Pancreas (tissue), 10 donors: Measurements from ENCODE around the gene ZNF543. TPM values are rescaled to one million over a fixed set of nuclear protein-coding genes. Genes with fewer than 3 reads are reported as not detected.

ENCODE experiments used
- ATAC-seq, 4 donors: fragments of 200-7000 bp; cut with Tn5 transposase; one replicate each; pipeline versions ENCODE4 v1.8.0 to v1.9.1; 2020; ENCODE audit warnings: mild to moderate bottlenecking in 4 of 4, moderate library complexity in 4 of 4
- DNase-seq, 6 donors: peaks; one replicate each; pipeline ENCODE4 v3.0.0-alpha.2; 2020
- FAIRE-seq: peaks from 2 replicates; lab custom pipeline; 2012; peaks lifted over from hg19 to GRCh38; lab: Jason Lieb, UNC
- H3K27ac ChIP-seq, 4 donors: fragments of 200-600 bp; sonication (generic); 1 replicate in 3 of 4; 2 replicates in 1 of 4; pipeline versions ENCODE4 v1.5.0 to v1.8.0; 2020
- H3K27me3 ChIP-seq, 4 donors: fragments of 200-600 bp; one replicate each; pipeline ENCODE4 v1.8.0; 2021
- H3K36me3 ChIP-seq, 3 donors: fragments of 200-600 bp; sonication (generic) in 1 of 3; one replicate each; pipeline versions ENCODE4 v1.5.0 to v1.8.0; 2020 to 2021
- H3K4me1 ChIP-seq, 3 donors: fragments of 200-600 bp; one replicate each; pipeline ENCODE4 v1.8.0; 2021
- H3K4me3 ChIP-seq, 4 donors: fragments of 200-600 bp; sonication (generic) in 2 of 4; one replicate each; pipeline versions ENCODE4 v1.5.0 to v1.8.0; 2020 to 2021
- H3K9me3 ChIP-seq, 4 donors: fragments of 200-600 bp; one replicate each; pipeline ENCODE4 v1.8.0; 2021
- CTCF ChIP-seq, 4 donors: fragments of 200-600 bp; sonication (generic) in 3 of 4; IDR thresholded peaks; one replicate each; pipeline versions ENCODE4 v1.5.0 to v1.8.0; 2021; ENCODE audit warnings: antibody characterized with exemption in 4 of 4
- WGBS, 2 donors: extraction: QIAGEN DNeasy Blood & Tissue Kit; methylation state at CpG; one replicate each; pipeline ENCODE4 v1.1.7; 2013; 5-methylcytosine and 5-hydroxymethylcytosine counted together
- intact Hi-C, 3 donors: fragments of 100-400 bp; cut with DNase I; formaldehyde crosslinking; loops; one replicate each; pipeline versions ENCODE4 v1.11.1 to v1.14.2; 2022
- polyA plus RNA-seq, 2 donors: library from polyadenylated mRNA; stranded (reverse); fragments of 200-250 nt; gene quantifications; one replicate each; pipeline ENCODE4 v1.2.3, GENCODE V29; 2013
- total RNA-seq, 6 donors: library from RNA; stranded (reverse); fragmentation: NEBNext Ultra II Directional in 4 of 6; extraction: Animal tissue kit (Norgen Biotek cat#: 25700) in 4 of 6; gene quantifications; one replicate each; pipeline versions ENCODE4 v1.2.1 to v1.2.4, GENCODE V29; 2021 to 2023
- donor health status: healthy with polysubstance abuse.
- donor health status: DM: no; HTN: no; CAD: no; lungs with moderate emphysema.
- donor health status: DM: no; HTN: no; CAD: no.
- donor health status: control.
- donor health status: control.
- donor health status: Bipolar disorder and iron deficiency.
- donor health status: DM: yes; HTN: yes; CAD: no.
- donor health status: DM: no; HTN: no; CAD: no.
- donor health status: DM: no; HTN: no; CAD: no.
- donor health status: DM: yes; HTN: yes; CAD: no.

ZNF543 gene
- total and polyA plus RNA-seq, 8 donors, result 0.76 to 4.1 (median 1.5) TPM

GRCh38 chr19:57359300-57359699, 39.0 kb downstream of the ZNF543 start:
- DNase-seq (no peak), FAIRE-seq (no peak), ATAC-seq (no peak)
- intact Hi-C loops, result no loop called here
- Histone ChIP-seq H3K4me1 (peaks cover 2 to 3% (median 2%) of the 10 kb centered on the region in 3 donors), H3K9me3 (no peaks in the 10 kb centered on the region), H3K27ac (no peak overlapping the region), H3K4me3 (no peak overlapping the region), H3K27me3 (no peaks in the 10 kb centered on the region), H3K36me3 (peaks cover 4 to 30% (median 15%) of the 10 kb centered on the region in 3 donors)
- TF ChIP-seq CTCF (IDR thresholded peaks at IDR 0.05), result no peak

- Histone ChIP-seq H3K27me3 (no peaks in the 10 kb centered on the region), H3K4me1 (peaks cover 3 to 5% (median 3%) of the 10 kb centered on the region in 3 donors), H3K9me3 (no peaks in the 10 kb centered on the region), H3K4me3 (peak overlapping the region in 2 of 4 donors; percentile 76 to 85), H3K27ac (peak overlapping the region; percentile 25 to 92 (median 49)), H3K36me3 (peaks cover 0 to 5% (median 0%) of the 10 kb centered on the region in 3 donors)
- TF ChIP-seq CTCF (IDR thresholded peaks at IDR 0.05), result no peak
- intact Hi-C loops, result no loop called here
- FAIRE-seq, result no peak
- no peak for ATAC-seq
- 56 to 66% methylated on average over 2 of the region's 2 CpGs for WGBS, 2 donors
- DNase-seq, result no peak
Observed at GRCh38 chr19:57362419-57362818, 42.1 kb downstream of the ZNF543 start.

- Histone ChIP-seq H3K36me3 (no peaks in the 10 kb centered on the region), H3K4me1 (peaks cover 3 to 5% (median 3%) of the 10 kb centered on the region in 3 donors), H3K9me3 (no peaks in the 10 kb centered on the region), H3K4me3 (peak within 1 kb of the TSS; percentile 46 to 85 (median 71)), H3K27me3 (no peaks in the 10 kb centered on the region), H3K27ac (peak within 1 kb of the TSS; percentile 72 to 92 (median 84))
- DNase-seq (peak; percentile 97 to 99 (median 98)), FAIRE-seq (peak; percentile 99), ATAC-seq (peak; percentile 98 to 100 (median 100))
- TF ChIP-seq CTCF (IDR thresholded peaks at IDR 0.05), result no peak
- intact Hi-C loops, result no loop called here
- 1% methylated on average over 47 of the region's 47 CpGs for WGBS, 2 donors
Observed at GRCh38 chr19:57362997-57363687, 42.9 kb downstream of the ZNF543 start, which contains the start of the genes TRAPPC2B and ZNF547. TSS of gene TRAPPC2B (plus strand) at chr19:57363551. CDS start at chr19:57364834, 1,283 bp downstream. TSS of gene ZNF547 (plus strand) at chr19:57363551. CDS start at chr19:57368556, 5,005 bp downstream.

- TF ChIP-seq CTCF (IDR thresholded peaks at IDR 0.05), result no peak
- Histone ChIP-seq H3K4me3 (peak overlapping the region; percentile 46 to 85 (median 71)), H3K4me1 (peaks cover 3 to 5% (median 3%) of the 10 kb centered on the region in 3 donors), H3K9me3 (no peaks in the 10 kb centered on the region), H3K27me3 (no peaks in the 10 kb centered on the region), H3K27ac (peak overlapping the region; percentile 72 to 92 (median 84)), H3K36me3 (no peaks in the 10 kb centered on the region)
- intact Hi-C loops, result no loop called here
- WGBS, 2 donors, result 1% methylated on average over 17 to 18 of the region's 18 CpGs
- FAIRE-seq (no peak), ATAC-seq (peak; percentile 3 to 27 (median 4)), DNase-seq (peak in 1 of 6 donors; percentile 10)
Observed at GRCh38 chr19:57363688-57364181, 43.5 kb downstream of the ZNF543 start.
